Measurements from ENCODE around the gene ADCYAP1R1.
A peak's percentile ranks its signal among the peaks of the same experiment; 100 is the strongest.

The ADCYAP1R1 gene

DNA sequence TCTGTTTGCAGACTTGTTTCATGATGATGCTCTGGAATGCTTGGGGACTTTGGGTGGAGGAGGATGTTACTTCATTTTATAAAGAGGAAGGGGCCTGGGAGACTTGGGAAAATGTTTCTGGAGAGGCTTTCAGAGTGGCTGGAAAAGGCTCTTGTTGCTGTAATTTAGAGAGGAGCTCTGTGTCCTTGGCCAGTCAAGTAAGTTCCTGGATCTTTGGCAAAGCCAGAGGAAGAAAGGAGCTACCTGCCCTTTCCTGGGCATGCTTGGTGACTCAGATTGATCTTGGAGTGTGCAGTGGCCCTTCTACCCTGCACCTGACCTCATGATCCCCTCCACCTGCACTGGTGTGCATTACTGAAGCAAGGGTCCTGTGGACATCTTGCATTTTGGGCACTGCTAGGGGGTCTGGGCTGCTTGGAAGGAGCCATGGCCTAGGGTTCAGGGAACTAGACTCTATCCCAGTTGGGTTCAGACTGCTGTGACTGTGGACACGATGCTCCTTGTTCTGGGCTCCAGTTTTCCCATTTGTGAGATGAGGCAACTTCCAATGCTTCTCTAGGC lies 56.1 kb downstream of the ADCYAP1R1 start:
- no peak for DNase-seq

DNA sequence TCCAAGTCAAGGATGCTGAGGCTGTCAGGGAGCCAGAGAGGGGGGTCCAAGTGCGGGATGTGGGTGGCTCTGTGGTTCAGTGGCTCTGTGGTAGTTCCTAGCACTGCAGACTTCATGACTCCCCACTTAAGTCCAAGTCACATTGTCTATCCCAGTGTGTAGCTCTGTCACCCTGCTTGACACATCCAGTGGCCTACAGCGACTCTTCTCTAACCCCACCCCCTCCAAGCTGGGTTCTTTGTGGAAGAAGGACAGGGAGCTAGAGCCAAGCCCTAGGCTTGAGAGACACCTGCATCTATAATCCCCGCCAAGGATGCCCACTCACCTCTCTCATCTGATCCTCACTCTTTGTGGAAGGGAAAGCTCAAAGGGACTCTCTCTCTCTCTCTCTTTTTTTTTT lies 57.6 kb downstream of the ADCYAP1R1 start:
- DNase-seq: no peak

DNA sequence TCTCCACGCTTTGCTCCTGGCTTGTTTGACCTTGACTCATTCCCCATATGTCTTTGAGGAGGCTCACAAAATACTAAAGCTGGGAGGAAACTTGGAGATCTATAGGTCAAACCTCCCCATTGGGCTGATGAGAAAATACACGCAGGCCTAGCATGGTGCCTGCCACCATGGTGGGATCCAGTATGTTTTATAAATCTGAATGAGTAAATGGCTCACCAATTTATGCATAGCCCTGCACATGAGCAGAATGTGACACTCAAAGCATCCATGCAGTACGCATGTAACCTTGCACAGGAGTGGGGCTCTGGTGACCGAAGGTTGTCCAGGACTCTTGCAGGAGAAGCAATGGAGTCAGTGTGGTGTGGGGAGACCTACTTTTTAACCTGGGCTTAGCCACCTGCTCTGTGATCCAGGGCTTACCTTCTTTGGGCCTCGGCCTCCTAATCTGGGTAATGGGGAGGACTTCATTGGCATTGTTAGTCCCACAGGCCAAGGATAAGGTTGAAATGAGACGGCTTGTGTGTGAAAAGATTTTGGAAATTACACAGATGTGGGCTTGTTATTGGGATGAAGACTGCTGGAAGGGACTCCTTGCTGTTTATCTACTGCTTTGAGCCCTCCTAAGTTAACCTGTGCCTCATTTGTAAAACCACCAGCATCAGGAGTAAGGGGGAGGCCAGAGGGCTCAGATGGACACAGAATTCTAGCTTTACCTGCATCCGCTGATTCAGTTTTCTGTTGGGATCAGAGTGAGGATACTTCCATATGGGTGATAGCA lies 58.4 kb downstream of the ADCYAP1R1 start:
- DNase-seq: no peak

DNA sequence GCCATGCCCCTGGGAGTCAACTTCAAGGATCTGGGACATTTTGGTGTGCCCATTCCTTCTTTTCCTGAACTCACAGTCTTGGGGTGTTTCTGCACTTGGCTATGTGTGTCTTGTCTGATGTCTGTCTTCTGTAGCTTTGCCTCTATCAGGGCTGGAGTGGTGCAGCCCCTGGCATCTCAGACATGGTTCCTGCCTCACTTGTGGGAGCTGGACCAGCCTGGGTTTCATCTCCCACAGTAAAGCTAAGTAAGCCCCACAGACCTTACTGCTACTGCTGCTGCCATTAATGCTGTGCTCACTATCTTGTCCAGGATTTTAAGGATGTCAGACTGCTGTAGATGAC lies 59.0 kb downstream of the ADCYAP1R1 start:
- no peak for DNase-seq

DNA sequence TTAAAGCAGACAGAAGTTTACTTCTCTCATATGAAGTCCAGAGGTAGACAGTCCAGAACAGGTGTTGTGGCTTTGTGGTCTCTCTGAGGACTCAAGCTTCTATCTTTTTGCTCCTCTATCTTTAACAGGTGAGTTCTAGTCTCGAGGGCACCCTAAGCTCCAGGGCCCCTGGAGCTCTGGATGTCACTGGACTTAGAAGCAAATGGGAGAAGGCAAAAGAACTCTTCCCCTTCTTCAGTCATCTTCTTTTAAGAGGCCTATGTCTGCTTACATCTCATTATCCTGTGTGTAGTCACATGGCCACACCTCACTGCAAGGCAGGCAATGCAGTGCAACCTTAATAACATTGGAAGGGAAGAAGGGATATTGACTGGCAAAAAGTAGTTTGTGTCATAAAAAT lies 61.6 kb downstream of the ADCYAP1R1 start:
- DNase-seq: no peak

DNA sequence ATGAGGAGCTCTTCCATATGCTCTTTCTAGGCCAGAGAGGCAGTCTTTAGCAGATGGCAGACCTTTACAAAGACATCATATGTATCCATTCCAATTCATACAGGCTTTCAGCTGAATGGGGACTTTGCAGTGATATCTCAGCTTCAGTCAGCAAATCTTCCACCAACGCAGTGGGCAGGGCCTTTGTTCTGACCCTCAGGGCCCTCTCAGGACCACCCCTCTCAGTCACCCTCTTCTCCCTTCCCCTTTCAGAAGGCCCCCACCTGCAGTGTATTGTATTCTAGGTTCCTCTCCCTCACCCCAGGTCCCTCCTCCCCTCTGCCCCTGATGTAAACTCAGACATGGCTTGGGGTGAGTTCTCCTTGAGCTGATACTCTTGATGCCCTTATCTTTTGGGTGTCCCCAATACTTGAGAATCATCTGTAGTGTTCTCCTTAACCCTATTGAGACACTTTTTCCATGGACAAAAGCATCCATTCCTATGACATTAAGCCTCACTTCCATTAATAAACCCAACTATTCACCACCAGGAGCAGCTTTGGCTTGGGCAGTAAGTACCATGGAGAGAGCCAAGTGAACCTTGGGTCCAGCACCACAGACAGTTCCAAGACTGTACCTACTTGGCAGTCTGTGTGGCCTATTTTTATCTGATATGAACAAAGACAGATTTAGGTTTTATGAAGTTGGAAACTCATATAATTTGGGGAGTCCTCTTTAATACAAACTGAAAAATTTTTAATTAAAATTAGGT lies 62.7 kb downstream of the ADCYAP1R1 start:
- DNase-seq: peak; percentile 36

DNA sequence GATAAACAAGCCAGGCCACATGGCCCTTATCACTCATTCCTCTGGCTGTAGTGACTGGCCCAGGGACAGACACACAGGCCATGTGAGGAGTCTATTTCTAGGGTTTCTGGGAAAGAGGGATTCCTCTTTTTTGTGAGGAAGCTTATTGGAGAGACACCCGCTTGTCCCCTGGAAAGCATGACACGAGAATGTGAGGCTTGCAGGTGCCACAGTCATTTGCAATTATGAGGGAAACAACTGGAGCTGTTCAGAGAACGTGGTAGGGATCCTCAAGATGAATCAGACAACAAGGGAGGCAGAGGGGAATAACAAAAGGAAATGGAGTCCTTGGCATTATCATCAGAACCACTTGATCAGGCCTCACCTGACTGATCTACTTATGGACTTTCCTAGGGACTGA lies 64.5 kb downstream of the ADCYAP1R1 start:
- DNase-seq: no peak

DNA sequence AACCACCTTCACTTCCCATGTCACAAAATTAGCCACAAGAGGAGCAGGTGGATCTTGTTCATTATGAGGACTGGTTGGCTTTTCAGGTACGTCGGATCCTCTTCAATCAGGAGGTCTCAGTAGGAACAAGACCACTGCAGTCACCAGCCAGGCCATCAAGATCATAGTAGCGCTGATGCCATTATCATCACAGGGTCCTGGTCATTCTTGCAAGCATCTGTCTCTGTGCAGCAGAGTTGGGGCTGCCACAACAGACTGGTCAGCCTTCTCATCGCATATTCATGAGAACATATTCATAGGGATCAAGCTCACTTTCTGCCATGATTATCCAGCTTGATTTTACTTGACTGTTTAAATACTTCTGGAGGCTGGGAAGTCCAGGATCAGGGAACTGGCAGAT lies 67.1 kb downstream of the ADCYAP1R1 start:
- no peak for DNase-seq

DNA sequence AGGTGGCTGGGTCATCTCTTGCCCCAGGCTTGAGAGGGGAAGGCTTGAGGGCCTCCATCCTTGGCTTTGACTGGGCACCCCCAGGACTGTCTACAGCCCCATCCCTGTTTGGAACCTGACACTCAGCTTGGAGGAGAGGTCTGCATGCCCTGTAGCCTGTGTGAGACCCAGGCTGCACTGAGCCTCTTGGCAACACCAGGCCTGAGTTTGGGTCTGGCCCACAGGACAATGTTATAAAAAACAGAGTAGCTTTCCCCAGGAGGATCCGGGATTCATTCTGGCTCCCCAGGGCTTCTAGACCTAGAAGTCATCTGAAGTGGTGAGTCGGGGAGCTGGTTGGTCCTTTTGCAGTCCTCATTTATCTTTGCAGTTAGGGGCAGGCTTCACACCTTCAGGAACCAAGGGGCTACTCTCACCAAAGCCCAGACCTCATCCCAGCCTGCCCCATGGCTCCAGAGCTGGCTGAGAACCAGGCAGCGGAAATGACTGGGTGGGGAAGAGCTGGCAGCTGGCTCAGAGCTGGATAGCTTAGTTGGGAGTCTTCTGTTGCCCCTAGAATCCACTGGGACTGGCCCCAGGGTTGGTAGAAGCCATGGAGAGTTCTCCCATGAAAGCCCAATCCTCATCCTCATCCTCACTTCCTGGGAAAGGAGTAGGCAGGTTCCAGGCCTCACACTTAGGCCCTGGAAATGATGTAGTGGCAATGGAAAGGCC lies 68.8 kb downstream of the ADCYAP1R1 start:
- DNase-seq: no peak

DNA sequence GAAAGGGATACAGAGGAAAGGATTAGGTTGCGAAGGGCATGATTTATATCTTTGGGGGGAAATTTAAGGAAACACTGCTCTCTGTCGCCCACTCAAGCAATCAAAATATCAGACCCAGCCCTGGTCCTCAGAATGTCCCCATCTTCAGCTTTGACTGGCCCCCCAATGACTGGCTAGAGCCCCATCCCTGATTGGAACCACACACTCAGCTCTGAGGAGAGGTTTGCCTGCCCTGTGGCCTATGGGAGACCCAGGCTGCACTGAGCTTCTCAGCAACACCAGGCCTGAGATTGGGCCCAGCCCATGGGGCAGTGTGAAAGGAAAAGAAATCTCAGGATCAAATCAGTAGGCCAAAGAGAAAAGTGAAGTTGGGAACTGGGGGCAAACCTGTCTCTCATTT lies 69.5 kb downstream of the ADCYAP1R1 start:
- no peak for DNase-seq

DNA sequence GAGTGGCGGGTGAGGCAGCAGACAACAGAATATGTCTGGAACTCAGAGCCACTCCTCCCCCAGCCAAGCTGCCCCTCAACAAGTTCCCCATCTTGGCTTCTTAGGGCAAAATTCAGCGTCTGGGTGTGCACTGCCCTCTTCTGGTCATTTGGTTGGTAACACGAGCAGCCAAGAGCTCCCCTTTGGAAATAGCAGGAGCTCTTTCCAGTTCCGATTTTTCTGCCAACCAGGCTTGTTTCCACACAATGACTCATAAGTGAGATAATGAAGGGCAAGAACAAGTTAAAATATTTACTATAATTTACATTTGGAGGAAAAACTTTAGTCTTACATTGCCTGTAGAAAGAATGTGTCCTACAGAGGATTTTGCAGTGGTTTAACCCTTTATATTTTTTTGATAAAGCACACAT lies 70.5 kb downstream of the ADCYAP1R1 start:
- peak; percentile 91 for DNase-seq

DNA sequence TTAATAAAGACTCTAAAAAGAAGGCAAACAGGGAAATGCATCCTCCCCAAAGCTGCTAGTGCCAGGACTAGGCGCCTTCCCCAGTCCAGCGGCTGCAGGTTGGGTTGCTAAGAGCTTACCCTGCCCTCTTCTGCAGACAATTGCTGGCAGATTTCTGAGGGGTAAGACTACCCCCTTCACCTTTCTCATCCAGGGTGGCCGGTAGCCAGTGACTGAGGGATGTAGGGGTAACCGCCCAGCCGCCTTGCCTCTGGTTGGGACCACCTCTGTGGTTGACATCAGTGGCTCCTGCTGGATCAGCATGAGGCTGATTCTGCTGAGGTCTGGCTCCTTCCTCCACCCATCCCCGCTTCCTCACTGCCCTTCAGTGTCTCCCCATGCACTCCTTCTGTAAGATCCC lies 71.2 kb downstream of the ADCYAP1R1 start:
- DNase-seq: no peak

DNA sequence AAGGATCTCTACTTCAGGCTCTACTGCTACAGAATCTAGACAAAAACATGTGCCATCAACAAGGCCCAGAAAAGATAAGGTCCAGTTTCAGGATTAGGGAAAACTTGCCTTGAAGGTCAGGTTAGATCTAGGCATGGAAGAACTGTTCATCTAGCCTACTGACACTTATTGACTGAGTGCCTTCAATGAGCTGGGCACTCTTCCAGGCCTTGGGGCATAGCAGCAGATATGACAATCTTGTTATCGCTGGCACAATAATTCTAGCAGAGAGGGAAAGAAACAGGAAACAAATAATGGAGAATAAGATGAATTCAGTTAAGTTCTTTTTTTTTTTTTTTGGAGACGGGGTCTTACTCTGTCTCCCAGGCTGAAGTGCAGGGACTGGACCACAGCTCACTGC lies 71.6 kb downstream of the ADCYAP1R1 start:
- no peak for DNase-seq

DNA sequence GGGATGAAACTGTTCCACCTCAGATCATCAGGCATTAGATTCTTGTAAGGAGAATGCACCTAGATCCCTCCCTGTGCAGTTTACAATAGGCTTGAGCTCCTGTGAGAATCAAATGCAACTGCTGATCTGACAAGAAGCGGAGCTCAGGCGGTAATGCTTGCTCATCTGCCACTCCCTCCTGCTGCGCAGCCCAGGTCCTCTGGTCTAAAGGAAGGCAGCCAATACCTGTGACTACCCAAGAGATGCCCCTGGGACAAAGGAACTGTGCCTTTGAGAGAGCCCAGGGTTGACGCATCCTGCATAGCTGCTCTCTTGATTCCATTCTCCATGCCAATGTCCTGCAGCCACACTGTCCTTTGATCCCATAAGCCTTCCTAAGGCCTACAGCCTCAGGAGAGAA lies 73.1 kb downstream of the ADCYAP1R1 start:
- DNase-seq: no peak

DNA sequence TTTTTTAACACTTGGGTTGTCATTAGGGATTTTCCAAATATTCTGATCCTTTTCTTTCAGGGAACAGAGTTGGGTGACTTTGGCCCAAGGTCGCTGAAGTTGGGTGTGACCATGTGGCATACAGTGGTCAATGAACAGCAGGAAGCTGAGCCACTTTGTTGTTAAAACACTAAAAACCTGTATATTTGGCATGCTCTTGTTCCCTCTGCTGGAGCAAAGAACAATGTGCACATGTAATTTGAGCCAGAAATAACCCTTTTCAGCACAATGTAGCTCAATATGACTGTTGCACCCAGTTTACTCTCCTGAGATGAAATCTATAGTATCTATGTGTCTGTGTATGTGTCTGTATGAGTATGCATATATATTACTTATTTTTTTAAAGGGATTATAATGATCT lies 74.9 kb downstream of the ADCYAP1R1 start:
- DNase-seq: peak; percentile 32

DNA sequence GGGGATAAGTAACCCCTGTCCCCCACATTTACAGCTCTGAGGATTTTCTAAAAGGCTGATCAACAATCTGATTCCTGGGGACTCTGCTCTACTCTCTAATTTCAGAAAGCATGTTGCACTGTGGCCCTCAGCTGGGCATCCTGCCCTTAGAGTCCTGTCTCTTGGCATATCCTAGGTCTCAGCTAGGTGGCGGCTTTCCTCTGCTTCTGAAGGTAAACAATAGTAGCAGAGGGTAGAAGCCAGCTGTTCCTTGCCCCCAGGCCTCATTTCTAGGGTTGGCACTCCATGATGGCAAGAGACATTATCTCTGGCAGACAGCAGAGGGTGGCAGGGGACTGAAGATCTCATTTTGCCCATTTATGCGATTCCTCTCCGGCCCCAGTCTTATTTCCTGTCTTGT lies 77.0 kb downstream of the ADCYAP1R1 start:
- peak; percentile 93 for DNase-seq

DNA sequence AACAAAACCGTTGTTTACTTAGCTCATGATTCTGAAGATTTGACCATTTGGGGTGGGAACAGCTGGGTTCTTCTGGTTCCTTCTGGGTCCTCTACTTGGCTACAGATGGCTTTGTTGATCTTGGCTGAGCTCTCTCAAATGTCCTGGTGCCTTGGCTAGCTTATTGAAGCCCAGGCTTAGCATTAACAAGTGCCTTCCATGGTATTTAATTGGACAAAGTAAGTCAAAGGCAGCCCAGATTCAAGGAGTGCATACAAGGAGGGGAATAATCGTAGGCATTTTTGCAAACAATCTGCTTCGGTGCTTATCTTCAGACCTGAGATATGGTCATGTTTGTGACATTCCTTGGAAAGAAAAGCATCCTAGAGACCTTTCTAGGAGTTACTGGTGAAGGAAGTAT lies 81.4 kb downstream of the ADCYAP1R1 start:
- DNase-seq: no peak

DNA sequence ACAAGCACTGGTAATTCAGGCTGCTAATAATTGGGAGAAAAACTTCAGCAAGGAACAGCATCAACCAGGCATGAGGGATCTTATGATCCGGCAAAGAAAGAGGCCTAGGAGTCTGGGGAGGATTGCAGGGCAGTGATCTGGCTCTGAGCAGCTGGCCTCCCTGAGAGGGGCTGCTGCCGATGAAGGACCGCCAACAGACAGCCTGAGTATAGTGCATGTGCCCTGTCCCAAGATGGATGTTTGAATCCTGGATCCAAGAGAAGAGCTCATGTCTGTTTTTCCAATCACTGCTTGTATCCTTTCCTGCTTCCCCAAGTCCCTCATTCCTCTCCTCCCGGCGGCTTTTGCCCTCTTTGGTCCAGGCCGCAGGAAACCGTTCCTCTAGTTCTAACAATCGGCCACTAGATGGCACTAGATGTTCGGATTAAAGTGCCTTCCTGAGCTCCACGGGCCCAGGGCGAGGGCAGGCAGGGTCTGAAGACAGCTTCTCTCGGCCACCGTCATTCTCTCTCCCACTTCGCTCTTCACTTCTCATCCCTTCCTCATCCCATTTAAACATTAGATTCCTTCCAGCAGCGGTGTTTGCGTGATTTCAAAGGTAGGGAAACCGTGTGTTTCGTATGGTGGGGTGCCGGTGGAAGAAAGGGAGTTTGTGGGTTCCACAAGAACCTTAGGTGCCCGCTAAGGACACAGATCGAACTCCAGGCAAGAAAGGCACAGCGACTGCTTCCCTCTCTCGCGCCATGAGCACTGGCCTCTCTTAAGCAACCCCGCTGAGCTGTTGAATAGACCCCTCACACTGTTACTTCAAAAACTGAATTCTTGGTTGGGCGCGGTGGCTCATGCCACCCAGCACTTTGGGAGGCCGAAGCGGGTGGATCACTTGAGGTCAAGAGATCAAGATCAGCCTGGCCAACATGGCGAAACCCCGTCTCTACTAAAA lies 82.4 kb downstream of the ADCYAP1R1 start:
- DNase-seq: peak; percentile 96

DNA sequence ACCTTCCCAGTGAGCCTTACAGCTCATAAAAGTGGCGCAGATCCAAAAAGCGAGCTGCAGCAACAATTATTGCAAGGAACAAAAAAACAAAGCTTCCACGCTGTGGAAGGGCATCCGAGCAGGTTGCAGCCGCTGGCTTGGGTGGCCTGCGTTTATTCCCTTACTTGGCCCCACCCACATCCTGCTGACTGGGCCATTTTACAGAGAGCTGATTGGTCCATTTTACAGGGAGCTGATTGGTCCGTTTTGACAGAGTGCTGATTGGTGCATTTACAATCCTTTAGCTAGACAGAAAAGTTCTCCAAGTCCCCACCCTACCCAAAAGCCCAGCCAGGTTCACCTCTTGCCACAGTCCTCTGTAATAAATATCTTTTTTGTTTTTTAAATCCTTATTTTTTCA lies 85.1 kb downstream of the ADCYAP1R1 start:
- no peak for DNase-seq

DNA sequence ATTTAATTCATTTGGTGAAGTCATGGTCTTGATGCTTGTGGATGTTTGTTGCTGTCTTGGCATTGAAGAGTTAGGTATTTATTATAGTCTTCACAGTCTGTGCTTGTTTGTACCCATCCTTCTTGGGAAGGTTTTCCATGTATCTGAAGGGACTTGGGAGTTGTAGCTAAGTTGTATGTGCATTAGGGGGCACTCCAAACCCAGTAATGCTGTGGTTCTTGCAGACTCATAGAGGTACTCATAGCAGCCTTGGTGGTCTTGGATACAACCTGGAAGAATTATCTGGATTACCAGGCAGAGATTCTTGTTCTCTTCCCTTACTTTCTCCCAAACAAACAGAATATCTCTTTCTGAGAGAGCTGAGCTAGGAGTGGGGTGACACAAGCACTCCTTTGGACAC lies 93.2 kb downstream of the ADCYAP1R1 start:
- DNase-seq: peak; percentile 39

DNA sequence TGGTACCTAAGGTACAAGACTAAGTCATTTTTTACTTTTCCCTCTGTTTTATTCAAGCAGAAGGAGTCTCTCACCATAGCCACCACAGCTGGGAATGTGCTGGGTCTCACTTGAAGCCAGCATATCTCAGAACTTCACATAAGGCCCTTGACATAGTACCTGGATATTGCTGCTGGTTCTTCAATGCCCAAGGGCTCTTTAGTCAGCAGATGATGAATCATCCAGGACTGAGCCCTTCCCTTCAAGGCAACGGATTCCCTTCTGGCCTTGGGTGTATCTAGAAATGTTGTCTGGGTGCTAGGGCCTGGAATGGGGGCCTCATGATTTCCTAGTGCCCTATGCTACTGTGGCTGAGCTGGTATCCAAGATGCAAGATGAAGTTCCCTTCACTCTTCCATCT lies 93.9 kb downstream of the ADCYAP1R1 start:
- DNase-seq: no peak

DNA sequence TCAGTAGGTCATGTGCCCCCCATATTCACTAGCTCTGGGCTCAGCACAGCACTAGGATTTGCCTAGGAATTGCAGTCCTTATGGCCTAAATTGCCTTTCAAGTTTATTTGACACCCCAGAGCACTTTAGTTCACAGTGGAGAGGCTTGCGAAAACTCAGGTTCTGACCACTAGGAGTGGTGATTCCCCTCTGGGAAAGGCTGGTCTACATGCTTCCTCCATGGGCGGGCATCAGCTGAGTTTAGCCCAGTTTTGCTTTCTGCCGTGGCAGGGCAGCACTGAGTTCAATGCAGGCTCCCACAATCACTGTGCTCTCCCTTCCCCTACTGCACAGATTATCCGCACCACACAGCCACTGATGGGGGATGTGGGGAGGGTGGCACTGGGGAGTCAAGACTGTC lies 94.4 kb downstream of the ADCYAP1R1 start:
- DNase-seq: no peak

DNA sequence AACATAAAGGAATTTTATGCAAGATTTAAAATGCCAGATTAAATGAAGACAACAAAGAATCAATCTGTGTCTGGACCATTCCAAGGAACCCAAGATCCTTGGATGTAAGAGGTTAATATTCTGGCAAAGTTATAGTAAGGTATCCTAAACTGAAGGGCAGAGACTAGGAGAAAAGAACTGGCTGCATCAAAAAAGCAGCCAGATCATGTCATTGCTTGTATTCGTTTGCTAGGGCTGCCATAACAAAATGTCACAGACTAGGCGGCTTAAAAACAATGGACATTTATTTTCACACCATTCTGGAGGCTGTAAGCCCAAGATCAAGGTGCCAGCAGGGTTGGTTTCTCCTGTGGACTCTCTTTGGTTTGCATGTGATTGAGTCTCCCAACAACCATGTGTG lies 99.7 kb downstream of the ADCYAP1R1 start:
- DNase-seq: no peak

Data from NCI-H1694 (cell line).